Aortic smooth muscle cell (primary cell): ENCODE results near the gene PIK3C3. TPM values are rescaled to one million over a fixed set of nuclear protein-coding genes. Genes with fewer than 3 reads are reported as not detected.

ENCODE experiments used
- total RNA-seq: library from RNA; depleted of rRNA; stranded (reverse); fragments of >200 nt; gene quantifications from 2 replicates; pipeline ENCODE4 v1.2.3, GENCODE V29; 2014

PIK3C3 gene
- 29.7 and 45.2 TPM in 2 replicates for total RNA-seq

DNA sequence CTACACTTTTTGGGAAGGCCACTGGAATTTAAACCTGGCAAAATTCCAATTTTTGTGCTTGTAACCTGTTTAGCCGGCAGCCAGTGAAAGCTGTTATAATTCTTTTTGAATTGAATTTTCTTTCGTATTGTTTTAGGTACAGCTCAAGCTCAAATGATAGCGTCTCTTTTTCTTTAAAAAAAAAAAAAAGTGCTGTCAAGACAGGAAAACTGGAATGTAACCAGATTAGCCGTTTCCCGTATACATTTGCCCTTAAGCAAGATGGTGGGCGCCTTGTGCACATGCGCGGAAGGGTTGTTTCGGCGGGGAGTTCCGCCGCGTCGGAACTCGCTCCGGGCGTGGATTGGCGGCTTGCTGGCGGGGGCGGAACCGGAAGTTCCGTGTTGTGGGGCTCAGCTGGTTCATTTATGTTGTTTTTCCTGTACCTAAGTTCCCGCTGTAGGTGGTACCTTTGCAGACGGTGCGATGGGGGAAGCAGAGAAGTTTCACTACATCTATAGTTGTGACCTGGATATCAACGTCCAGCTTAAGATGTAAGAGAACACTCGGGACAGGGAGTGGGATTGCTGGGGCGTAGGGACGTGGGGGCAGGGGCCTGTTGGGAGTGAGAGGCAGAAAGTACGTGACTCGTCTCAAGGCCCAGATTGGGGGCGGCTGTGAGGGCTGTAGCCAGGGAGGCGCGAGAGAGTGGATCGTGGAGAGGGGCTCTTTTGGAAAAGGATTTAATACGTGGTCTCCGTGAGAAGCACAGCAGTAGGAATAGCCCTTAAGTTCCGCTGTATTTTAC lies at the start of gene PIK3C3:
Gene PIK3C3, plus strand, starts transcription at position 408 of the 787 bp plus-strand sequence. Its CDS starts 58 bp downstream, at position 466.

